HCT116 (cell line): Measurements from ENCODE around the gene WNT5B. TPM values are rescaled to one million over a fixed set of nuclear protein-coding genes. Genes with fewer than 3 reads are reported as not detected.
A peak's percentile ranks its signal among the peaks of the same experiment; 100 is the strongest.

Experiments
- ATAC-seq: fragments of 200-7000 bp; cut with Tn5 transposase; 2 replicates; pipeline ENCODE4 v1.9.1; 2020; ENCODE audit warnings: mild to moderate bottlenecking, moderate library complexity
- BruUV-seq: library from RNA; stranded (reverse); fragments of 400-500 nt; replicated peaks from 2 replicates; lab custom pipeline; 2021; lab: Mats Ljungman, UMichigan
- CTCF ChIA-PET: fragments of 300-600 bp; sonication (Branson Sonifier 250); formaldehyde crosslinking; loops from one replicate; lab custom pipeline; 2021; ENCODE audit warnings: antibody characterized with exemption; lab: Charles Lee
- POLR2A ChIA-PET: fragments of 300-600, 350-600 bp; sonication (Branson Sonifier 250); formaldehyde crosslinking; loops from one replicate; lab custom pipeline; 2021; ENCODE audit warnings: antibody characterized with exemption; lab: Charles Lee
- RAD21 ChIA-PET, 2 experiments: fragments of 300-600 bp; sonication (Branson Sonifier 250); formaldehyde crosslinking; loops; one replicate each; lab custom pipeline; 2023; ENCODE audit warnings: low total read pairs in 2 of 2; ENCODE audit not compliant: uncharacterized antibody in 2 of 2, unreplicated experiment in 2 of 2, low non-redundant PET in 1 of 2; lab: Charles Lee
- DNase-seq: peaks from one replicate; pipeline ENCODE4 v3.0.0-alpha.2; 2010; ENCODE audit warnings: low read depth, low spot score
- H2AFZ ChIP-seq: fragments of 200-600 bp; shearing (Covaris generic), sonication (generic); 2 replicates; pipeline ENCODE4 v1.6.1; 2017; ENCODE audit warnings: low read depth, mixed run types, mixed read lengths, antibody characterized with exemption, low read length; ENCODE audit not compliant: poor library complexity, severe bottlenecking
- H3K27ac ChIP-seq: 2 replicates; pipeline ENCODE4 v1.5.1; 2012; ENCODE audit warnings: low read depth, low read length
- H3K27me3 ChIP-seq: fragments of 200-600 bp; sonication (generic); 2 replicates; pipeline ENCODE4 v1.6.1; 2016; ENCODE audit warnings: mixed run types, low read length, mixed read lengths; ENCODE audit not compliant: insufficient read depth
- H3K36me3 ChIP-seq, 2 experiments: fragments of 200-500 bp in 1 of 2; fragments of 200-600 bp in 1 of 2; sonication (Bioruptor generic) in 1 of 2; sonication (generic) in 1 of 2; 2 replicates each; pipeline versions ENCODE4 v1.5.1 to v1.6.1; 2014 to 2016; ENCODE audit warnings: low read length in 2 of 2, inconsistent platforms in 1 of 2, mixed read lengths in 1 of 2, mixed run types in 1 of 2; ENCODE audit not compliant: insufficient read depth in 2 of 2, control insufficient read depth in 1 of 2
- H3K4me1 ChIP-seq, 2 experiments: fragments of 200-600 bp in 1 of 2; sonication (generic) in 1 of 2; 2 replicates each; pipeline versions ENCODE4 v1.5.1 to v1.6.1; 2012 to 2017; ENCODE audit warnings: low read length in 2 of 2, inconsistent platforms in 1 of 2, mild to moderate bottlenecking in 1 of 2, mixed read lengths in 1 of 2, mixed run types in 1 of 2, moderate library complexity in 1 of 2; ENCODE audit not compliant: insufficient read depth in 2 of 2, control insufficient read depth in 1 of 2
- H3K4me2 ChIP-seq: fragments of 200-600 bp; sonication (generic); 2 replicates; pipeline ENCODE4 v1.6.1; 2017; ENCODE audit warnings: mixed run types, low read length, mixed read lengths
- H3K4me3 ChIP-seq, 2 experiments: fragments of 200-600 bp in 1 of 2; sonication (generic) in 1 of 2; replicated peaks in 1 of 2; 2 replicates each; pipeline ENCODE4 v1.5.1; 2011 to 2016; ENCODE audit warnings: low read length in 2 of 2, control low read depth in 1 of 2, low read depth in 1 of 2, mild to moderate bottlenecking in 1 of 2, mixed read lengths in 1 of 2, mixed run types in 1 of 2
- H3K79me2 ChIP-seq: fragments of 200-600 bp; sonication (generic); 2 replicates; pipeline ENCODE4 v1.6.1; 2017; ENCODE audit warnings: mild to moderate bottlenecking, mixed run types, low read length, moderate library complexity, mixed read lengths; ENCODE audit not compliant: insufficient read depth
- H3K9ac ChIP-seq: fragments of 200-600 bp; sonication (generic); 2 replicates; pipeline ENCODE4 v1.6.1; 2016; ENCODE audit warnings: low read length, mixed read lengths
- H3K9me2 ChIP-seq: fragments of 200-600 bp; sonication (generic), shearing (Covaris generic); 2 replicates; pipeline ENCODE4 v1.6.1; 2017; ENCODE audit warnings: mixed run types, mild to moderate bottlenecking, moderate library complexity; ENCODE audit not compliant: insufficient read depth
- H3K9me3 ChIP-seq, 2 experiments: fragments of 200-500 bp in 1 of 2; fragments of 200-600 bp in 1 of 2; sonication (Bioruptor generic) in 1 of 2; sonication (generic) in 1 of 2; 2 replicates each; pipeline ENCODE4 v1.6.1; 2014 to 2017; ENCODE audit warnings: low read length in 2 of 2, mixed read lengths in 2 of 2, inconsistent platforms in 1 of 2, low read depth in 1 of 2, mild to moderate bottlenecking in 1 of 2, mixed run types in 1 of 2, moderate library complexity in 1 of 2; ENCODE audit not compliant: control insufficient read depth in 1 of 2, insufficient read depth in 1 of 2
- H4K20me1 ChIP-seq: fragments of 200-600 bp; sonication (generic), shearing (Covaris generic); 2 replicates; pipeline ENCODE4 v1.6.1; 2017; ENCODE audit warnings: mixed run types, mild to moderate bottlenecking, moderate library complexity; ENCODE audit not compliant: insufficient read depth
- CTCF ChIP-seq, 3 experiments: fragments of 200-600 bp in 1 of 3; sonication (generic) in 1 of 3; IDR thresholded peaks in 2 of 3; conservative IDR thresholded peaks in 1 of 3; 2 replicates each; pipeline ENCODE4 v1.5.1; 2012 to 2017; ENCODE audit warnings: low read depth in 2 of 3, low read length in 2 of 3, antibody characterized with exemption in 1 of 3, borderline replicate concordance in 1 of 3, control low read depth in 1 of 3, mild to moderate bottlenecking in 1 of 3, mixed read lengths in 1 of 3, mixed run types in 1 of 3, moderate library complexity in 1 of 3; ENCODE audit not compliant: insufficient read depth in 1 of 3
- FOSL1 ChIP-seq: IDR thresholded peaks from 2 replicates; pipeline ENCODE4 v1.6.1; 2012; ENCODE audit warnings: low read depth
- MAX ChIP-seq: IDR thresholded peaks from 2 replicates; pipeline ENCODE4 v1.6.1; 2012
- RAD21 ChIP-seq: IDR thresholded peaks from 2 replicates; pipeline ENCODE4 v1.6.1; 2012; ENCODE audit warnings: low read depth, mild to moderate bottlenecking
- TCF7L2 ChIP-seq: IDR thresholded peaks from 2 replicates; pipeline ENCODE4 v1.7.0; 2011; ENCODE audit warnings: borderline replicate concordance, inconsistent platforms; ENCODE audit not compliant: insufficient read depth, insufficient read length; ENCODE audit errors: extremely low read depth
- YY1 ChIP-seq: IDR thresholded peaks from 2 replicates; pipeline ENCODE4 v1.6.1; 2011; ENCODE audit warnings: low read length, low read depth, moderate library complexity, mild to moderate bottlenecking; ENCODE audit not compliant: insufficient replicate concordance; ENCODE audit errors: extremely low read depth
- ZBTB33 ChIP-seq: IDR thresholded peaks from 2 replicates; pipeline ENCODE4 v1.6.1; 2011; ENCODE audit warnings: mild to moderate bottlenecking, low read length, moderate library complexity; ENCODE audit not compliant: insufficient replicate concordance; ENCODE audit errors: extremely low read depth
- intact Hi-C: fragments of 100-400 bp; cut with micrococcal nuclease; formaldehyde crosslinking; loops from 2 replicates; pipeline ENCODE4 v1.10.0; 2022
- total RNA-seq: library from RNA; stranded (reverse); gene quantifications from one replicate; pipeline ENCODE4 v1.2.1, GENCODE V29; 2021; ENCODE audit not compliant: unreplicated experiment

The WNT5B gene
- total RNA-seq, 1 experiment from 2014 or later, result 0.52 TPM

- no peak overlapping the region; the same call in 1 of the 2 replicates for H3K27ac ChIP-seq
- H2AFZ ChIP-seq, result peak overlapping the region; percentile 49
- POLR2A ChIA-PET, result no interaction called here
- no peaks in the 10 kb centered on the region for H3K9me2 ChIP-seq
- no peaks in the 10 kb centered on the region for H4K20me1 ChIP-seq
- H3K36me3 ChIP-seq, result no peaks in the 10 kb centered on the region
- peak overlapping the region; percentile 96 for H3K4me2 ChIP-seq
- RAD21 ChIA-PET, result no interaction called here
- H3K9ac ChIP-seq, result peak overlapping the region; percentile 35; the same call in 1 of the 2 replicates
- intact Hi-C loops, result loop anchor here (1.0 to 10.0 kb wide), 2 partner anchors 310 to 955 kb away; no protein-coding TSS in a partner anchor
- peak overlapping the region; percentile 43 to 59 for H3K4me3 ChIP-seq
- ATAC-seq, result peak; percentile 70
- peaks cover 3 to 22% of the 10 kb centered on the region in 2 experiments; a peak in 3 of 4 replicates for H3K4me1 ChIP-seq
- no peak for DNase-seq
- 0 out of 2 replicates have a peak, but pooled peaks have one; percentile 11 for TF ChIP-seq RAD21
- peak; percentile 45; the same call in 1 of the 2 replicates for TF ChIP-seq MAX
- TF ChIP-seq FOSL1, result no peak
- no peak for TF ChIP-seq ZBTB33
- no peak for TF ChIP-seq TCF7L2
- TF ChIP-seq CTCF (IDR thresholded peaks at IDR 0.05 in 2 of 3, conservative IDR thresholded peaks at IDR 0.05 in 1 of 3; ENCODE audit: borderline replicate concordance in 1 of 3, insufficient read depth in 1 of 3, low read depth in 2 of 3, low read length in 2 of 3), result peak in 1 of 3 experiments; percentile 15; a peak in 1 of 6 replicates
- TF ChIP-seq YY1, result no peak
- H3K79me2 ChIP-seq, result no peaks in the 10 kb centered on the region
- CTCF ChIA-PET, result interaction anchor here (1.1 to 2.3 kb wide), 2 partner anchors 161 to 512 kb away, joined by 5 to 14 read pairs; no protein-coding TSS in a partner anchor
- no TSS peak for BruUV-seq
- H3K27me3 ChIP-seq, result 0 out of 2 replicates have a peak, but pooled peaks cover 6% of the 10 kb centered on the region
- H3K9me3 ChIP-seq, result no peaks in the 10 kb centered on the region
These were observed 1.2 kb downstream of the WNT5B start for GRCh38 chr12:1630133-1630826.
